Measurements from ENCODE around the gene PTPN4. TPM values are rescaled to one million over a fixed set of nuclear protein-coding genes. Genes with fewer than 3 reads are reported as not detected.
"Not testable (repeated sequence)": the region's sequence is repeated elsewhere in the genome, so short reads cannot be mapped to it uniquely, and the experiment has no call there.

The PTPN4 gene
- total RNA-seq, 1 donor from 2014 or later: 43.3 TPM

GRCh38 chr2:119803101-119803500 is 43.4 kb downstream of the PTPN4 start:
- DNase-seq (ENCODE audit: low read depth, low spot score): no peak

DNA sequence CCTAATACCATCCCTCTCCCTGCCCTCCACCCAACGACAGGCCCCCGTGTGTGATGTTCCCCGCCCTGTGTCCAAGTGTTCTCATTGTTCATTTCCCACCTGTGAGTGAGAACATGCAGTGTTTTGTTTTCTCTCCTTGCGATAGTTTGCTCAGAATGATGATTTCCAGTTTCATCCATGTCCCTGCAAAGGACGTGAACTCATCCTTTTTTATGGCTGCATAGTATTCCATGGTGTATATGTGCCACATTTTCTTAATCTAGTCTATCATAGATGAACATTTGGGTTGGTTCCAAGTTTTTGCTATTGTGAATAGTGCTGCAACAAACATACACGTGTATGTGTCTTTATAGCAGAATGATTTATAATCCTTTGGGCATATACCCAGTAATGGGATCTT is 44.7 kb downstream of the PTPN4 start:
- DNase-seq (ENCODE audit: low read depth, low spot score): not testable (repeated sequence)

GRCh38 chr2:119808516-119809147 is 48.9 kb downstream of the PTPN4 start:
- no peak for DNase-seq (ENCODE audit: low read depth, low spot score)

GRCh38 chr2:119809339-119810048 is 49.8 kb downstream of the PTPN4 start:
- peak; percentile 77 for DNase-seq (ENCODE audit: low read depth, low spot score)

- DNase-seq (ENCODE audit: low read depth, low spot score): no peak
These were observed 50.4 kb downstream of the PTPN4 start for GRCh38 chr2:119810049-119810630.

- DNase-seq (ENCODE audit: low read depth, low spot score): no peak
These were observed 54.5 kb downstream of the PTPN4 start for GRCh38 chr2:119814216-119814615.

DNA sequence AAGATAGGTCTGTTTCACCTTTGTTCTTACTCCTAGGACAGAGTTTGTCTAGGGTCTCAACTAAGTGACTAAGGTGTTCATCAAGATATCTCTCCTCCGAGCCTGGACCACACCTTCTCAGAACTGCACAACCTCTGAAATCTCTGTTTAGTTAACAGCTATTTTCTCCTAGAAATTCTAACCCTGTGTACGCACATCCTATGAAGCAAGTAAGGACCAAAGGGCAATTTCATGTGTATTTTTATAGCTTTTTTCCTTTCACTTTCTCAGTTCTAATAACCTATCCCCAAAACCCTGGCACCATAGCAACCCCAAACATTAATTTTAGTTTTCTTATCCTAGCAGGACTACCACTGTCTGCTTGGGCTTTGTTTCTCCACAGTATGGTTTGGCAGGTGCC is 59.1 kb downstream of the PTPN4 start:
- DNase-seq (ENCODE audit: low read depth, low spot score): no peak

DNA sequence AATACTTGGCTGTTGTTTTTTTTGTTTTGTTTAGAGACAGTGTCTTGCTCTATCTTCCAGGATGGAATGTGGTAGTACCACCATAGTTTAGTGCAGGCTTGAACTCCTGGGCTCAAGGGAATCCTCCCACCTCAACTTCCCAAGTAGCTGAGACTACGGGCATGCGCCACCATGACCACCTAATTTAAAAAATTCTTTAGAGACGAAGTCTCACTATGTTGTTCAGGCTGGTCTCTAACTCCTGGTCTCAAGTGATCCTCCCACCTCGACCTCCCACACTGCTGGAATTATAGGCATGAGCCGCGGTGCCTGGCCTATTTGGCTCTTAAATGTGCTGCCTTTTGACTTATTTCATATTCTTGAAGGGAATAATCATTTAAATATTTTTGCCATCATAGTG is 60.1 kb downstream of the PTPN4 start:
- DNase-seq (ENCODE audit: low read depth, low spot score): no peak

DNA sequence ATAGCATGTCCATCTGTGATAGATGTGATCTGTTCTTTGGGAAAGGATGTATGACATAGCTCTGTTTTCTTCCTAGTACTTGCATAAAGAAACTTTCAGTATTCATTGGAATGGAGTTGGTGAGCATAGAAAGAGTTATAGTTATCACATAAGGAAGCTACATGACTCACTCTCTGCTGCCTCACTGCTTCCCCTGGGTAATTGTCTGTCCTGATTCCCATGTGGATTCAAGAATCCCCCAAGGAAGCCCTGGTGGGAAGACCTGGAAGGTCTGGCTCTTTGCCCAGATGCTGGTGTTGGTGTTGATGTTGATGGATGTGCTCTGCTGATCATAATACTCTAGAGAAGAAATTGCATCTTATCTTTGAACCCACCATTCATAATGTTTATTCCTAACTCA is 60.6 kb downstream of the PTPN4 start:
- peak; percentile 97 for DNase-seq (ENCODE audit: low read depth, low spot score)

DNA sequence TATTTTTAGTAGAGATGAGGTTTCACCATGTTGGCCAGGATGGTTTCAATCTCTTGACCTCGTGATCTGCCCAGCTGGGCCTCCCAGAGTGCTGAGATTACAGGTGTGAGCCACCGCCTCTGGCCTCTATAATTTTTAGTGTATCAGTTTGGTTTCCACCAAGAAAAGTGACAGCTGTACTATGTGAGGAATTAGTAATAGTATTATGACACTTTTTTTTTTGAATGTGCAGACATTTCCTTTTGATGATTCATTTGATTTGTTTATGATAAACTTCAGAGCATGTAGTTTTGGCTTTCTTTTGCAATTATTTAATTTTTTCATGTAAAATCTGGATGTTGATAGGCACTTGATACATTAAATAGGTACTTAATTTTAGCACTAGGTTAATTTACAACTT is 61.5 kb downstream of the PTPN4 start:
- DNase-seq (ENCODE audit: low read depth, low spot score): no peak

DNA sequence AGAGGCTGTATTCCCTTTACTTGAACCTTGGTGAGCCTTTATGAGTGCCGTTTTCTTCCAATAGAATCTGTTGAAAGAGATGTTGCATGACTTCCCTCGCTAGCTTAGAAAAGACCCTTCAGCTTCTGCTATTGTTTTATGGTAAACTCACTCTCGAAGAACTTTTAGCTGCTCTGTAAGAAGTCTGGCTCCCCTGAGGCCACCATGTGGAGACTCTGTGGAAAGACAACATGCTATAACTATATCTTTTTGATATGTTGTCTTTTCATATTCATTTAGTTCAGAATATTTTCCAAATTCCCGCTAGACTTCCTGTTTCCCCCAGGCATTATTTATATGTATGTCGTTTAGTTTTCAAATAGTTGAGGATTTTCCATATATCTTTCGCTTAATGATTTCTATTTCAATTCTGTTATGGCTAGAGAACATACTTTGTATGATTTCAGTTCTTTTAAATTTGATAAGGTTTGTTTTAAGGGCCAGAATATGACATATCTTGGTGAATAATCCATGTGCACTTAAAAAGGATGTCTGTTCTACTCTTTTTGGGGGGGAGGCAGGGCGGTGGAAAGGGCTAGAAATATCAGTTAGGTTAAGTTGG is 64.1 kb downstream of the PTPN4 start:
- peak; percentile 22 for DNase-seq (ENCODE audit: low read depth, low spot score)

- DNase-seq (ENCODE audit: low read depth, low spot score): peak; percentile 11
These were observed 66.7 kb downstream of the PTPN4 start for GRCh38 chr2:119826370-119826961.

DNA sequence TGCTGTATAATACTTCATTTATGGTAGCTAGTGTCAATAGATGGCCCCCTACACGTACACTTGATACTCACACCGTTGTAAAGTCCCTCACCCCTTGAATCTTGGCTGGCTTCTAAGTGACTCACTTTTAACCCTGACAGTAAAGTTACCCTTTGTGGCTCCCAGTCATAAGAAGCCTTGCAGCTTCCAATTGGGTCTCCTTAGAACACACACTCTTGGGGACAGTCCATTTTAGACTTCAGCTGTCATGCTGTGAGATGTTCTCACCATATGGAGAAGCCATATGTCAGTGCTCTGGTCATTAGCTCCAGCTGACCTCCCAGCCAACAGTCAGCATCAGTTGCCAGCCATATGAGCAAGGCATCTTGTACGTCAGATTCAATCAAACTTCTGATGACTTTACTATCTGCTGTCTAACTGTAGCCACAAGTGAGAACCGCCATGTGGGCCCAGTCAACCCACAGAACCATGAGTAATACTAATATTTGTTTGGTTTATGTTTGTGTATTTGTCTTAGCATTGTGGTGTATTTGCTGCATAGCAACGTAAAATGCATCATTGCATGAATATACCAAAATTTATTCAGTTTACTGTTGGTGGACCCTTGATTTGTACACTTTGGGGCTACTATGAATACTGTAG is 68.3 kb downstream of the PTPN4 start:
- DNase-seq (ENCODE audit: low read depth, low spot score): no peak

DNA sequence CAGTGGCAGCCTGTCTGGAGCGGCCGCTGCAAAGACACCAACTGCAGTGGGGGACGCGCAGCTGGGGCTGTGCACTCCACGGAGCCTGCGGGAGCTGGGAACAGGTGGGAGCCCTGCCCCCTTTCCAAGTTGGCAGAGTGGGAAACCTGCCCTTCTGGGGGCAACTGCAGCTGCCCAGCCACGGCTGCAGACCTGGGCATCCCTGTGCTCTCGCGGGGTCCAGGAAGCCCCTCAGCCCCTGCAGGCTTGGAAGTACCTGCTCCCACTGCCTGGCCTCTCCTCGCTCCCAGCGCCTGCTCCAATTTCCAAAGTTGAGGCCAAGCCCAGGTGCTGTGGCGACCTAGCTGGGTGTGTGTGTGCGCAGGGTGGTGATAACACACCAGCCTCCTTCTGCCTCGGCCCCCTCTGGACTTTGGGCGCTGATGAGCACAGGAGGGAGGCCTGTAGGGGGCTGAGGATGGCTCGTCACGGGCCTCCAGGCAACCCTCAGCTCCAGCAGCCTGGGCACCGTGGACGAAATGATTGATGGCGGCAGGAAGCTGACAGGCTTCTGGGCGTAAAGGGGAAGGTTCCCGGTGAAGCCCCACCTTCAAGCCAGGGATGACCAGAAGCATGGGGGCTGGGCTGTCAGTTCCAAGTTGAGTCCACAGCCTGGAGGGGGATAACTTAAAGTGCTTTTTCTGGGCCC is 76.9 kb downstream of the PTPN4 start:
- DNase-seq (ENCODE audit: low read depth, low spot score): no peak

GRCh38 chr2:119837350-119837749 is 77.6 kb downstream of the PTPN4 start:
- DNase-seq (ENCODE audit: low read depth, low spot score): no peak

DNA sequence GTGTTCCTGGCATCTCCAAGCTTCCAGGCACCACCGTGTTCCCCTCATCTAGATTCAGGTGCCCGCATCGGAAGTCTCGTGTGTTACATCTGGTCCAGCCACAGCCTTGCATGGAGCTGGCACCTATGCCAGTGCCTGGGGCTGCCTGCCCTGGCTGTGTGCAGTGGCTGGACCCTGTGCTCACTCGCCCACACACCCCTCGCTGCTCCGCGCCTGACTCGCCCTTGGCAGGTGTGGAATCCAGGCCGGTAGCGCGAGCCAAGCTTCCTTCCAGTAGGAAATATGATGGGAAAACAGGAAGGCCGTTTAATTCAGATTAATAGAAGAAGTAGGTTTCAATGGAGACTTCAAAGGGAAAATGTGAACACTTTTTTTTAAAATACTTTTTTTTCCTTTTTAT is 78.0 kb downstream of the PTPN4 start:
- DNase-seq (ENCODE audit: low read depth, low spot score): no peak

- no peak for DNase-seq (ENCODE audit: low read depth, low spot score)
These were observed 78.5 kb downstream of the PTPN4 start for GRCh38 chr2:119838179-119838578.

GRCh38 chr2:119841550-119841949 is 81.8 kb downstream of the PTPN4 start:
- DNase-seq (ENCODE audit: low read depth, low spot score): no peak

- DNase-seq (ENCODE audit: low read depth, low spot score): no peak
These were observed 86.3 kb downstream of the PTPN4 start for GRCh38 chr2:119846021-119846420.

DNA sequence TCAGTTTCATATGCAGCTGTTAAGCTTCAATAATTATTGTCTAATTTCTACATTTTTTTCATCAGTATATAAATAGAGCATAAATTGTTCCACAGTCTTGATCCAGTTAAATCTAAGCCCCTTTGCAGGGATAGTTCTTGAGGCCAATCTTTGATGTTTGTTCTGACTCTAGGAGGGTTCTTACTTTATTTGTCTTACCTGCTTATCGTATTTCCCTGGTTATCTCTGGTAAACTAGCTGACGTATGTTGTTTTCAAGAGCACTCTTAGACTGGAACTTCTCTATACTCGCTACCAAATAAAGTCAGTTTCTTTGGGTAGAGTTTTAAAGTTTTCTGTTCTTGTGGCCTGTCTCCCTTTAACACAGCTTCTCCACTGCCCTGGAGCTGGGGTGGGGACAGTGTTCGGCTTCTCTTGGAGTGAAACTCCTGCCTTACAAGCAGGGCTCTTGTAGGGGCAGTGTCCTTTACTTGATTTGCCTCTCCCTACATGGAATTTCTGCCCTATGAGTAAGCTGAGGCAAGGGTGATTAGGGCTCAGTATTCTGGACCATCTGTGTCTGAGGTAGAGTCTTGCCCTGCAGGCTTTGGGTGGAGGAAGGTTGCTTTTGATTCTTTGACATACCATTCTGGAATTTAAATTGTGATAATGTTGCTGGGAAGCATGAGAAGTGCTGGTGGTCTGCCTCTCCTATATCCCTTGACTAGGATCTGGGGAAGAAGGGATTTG is 90.3 kb downstream of the PTPN4 start:
- no peak for DNase-seq (ENCODE audit: low read depth, low spot score)
